ENCODE results near the gene EML2.

Gene EML2

GRCh38 chr19:45587873-45588272 is 51.3 kb downstream of the EML2 start:
- DNase-seq (ENCODE audit: low spot score): no peak

- no peak for DNase-seq (ENCODE audit: low spot score)
Measured at GRCh38 chr19:45585158-45585577, 54.0 kb downstream of the EML2 start.

GRCh38 chr19:45584332-45585157 is 54.7 kb downstream of the EML2 start, which contains the start of gene OPA3:
OPA3 (minus strand) TSS chr19:45584802; CDS start chr19:45584764, 38 bp downstream.
- peak; percentile 98 for DNase-seq (ENCODE audit: low spot score)

GRCh38 chr19:45581576-45581975 is 57.6 kb downstream of the EML2 start:
- DNase-seq (ENCODE audit: low spot score): no peak

- no peak for DNase-seq (ENCODE audit: low spot score)
Measured at GRCh38 chr19:45578861-45579260, 60.3 kb downstream of the EML2 start.

- DNase-seq (ENCODE audit: low spot score): no peak
Measured at GRCh38 chr19:45577111-45577905, 61.9 kb downstream of the EML2 start.

GRCh38 chr19:45576682-45577081 is 62.5 kb downstream of the EML2 start:
- no peak for DNase-seq (ENCODE audit: low spot score)

GRCh38 chr19:45575216-45575615 is 64.0 kb downstream of the EML2 start:
- no peak for DNase-seq (ENCODE audit: low spot score)

GRCh38 chr19:45574526-45574925 is 64.7 kb downstream of the EML2 start:
- no peak for DNase-seq (ENCODE audit: low spot score)

- DNase-seq (ENCODE audit: low spot score): no peak
Measured at GRCh38 chr19:45571457-45572220, 67.6 kb downstream of the EML2 start.

- no peak for DNase-seq (ENCODE audit: low spot score)
Measured at GRCh38 chr19:45569619-45570421, 69.4 kb downstream of the EML2 start.

- DNase-seq (ENCODE audit: low spot score): no peak
Measured at GRCh38 chr19:45568732-45569131, 70.5 kb downstream of the EML2 start.

GRCh38 chr19:45567609-45568008 is 71.6 kb downstream of the EML2 start:
- no peak for DNase-seq (ENCODE audit: low spot score)

GRCh38 chr19:45564131-45564780 is 74.9 kb downstream of the EML2 start:
- no peak for DNase-seq (ENCODE audit: low spot score)

GRCh38 chr19:45560686-45561085 is 78.5 kb downstream of the EML2 start:
- no peak for DNase-seq (ENCODE audit: low spot score)

GRCh38 chr19:45560038-45560437 is 79.2 kb downstream of the EML2 start:
- DNase-seq (ENCODE audit: low spot score): no peak

All from left forelimb (tissue), 1 donor.